PFSK-1 (cell line): ENCODE data around the gene CLEC4F.

Experiments used
- FOXP2 ChIP-seq: optimal IDR thresholded peaks from 2 replicates; pipeline ENCODE3; 2011; ENCODE audit warnings: borderline replicate concordance, control low read depth, inconsistent platforms; ENCODE audit not compliant: insufficient read depth; ENCODE audit errors: extremely low read length, extremely low read depth
- POLR2AphosphoS5 ChIP-seq: IDR thresholded peaks from 2 replicates; pipeline ENCODE4 v1.6.1; 2012; ENCODE audit warnings: low read depth, mild to moderate bottlenecking, control low read depth, low read length, moderate library complexity
- SIN3A ChIP-seq: IDR thresholded peaks from 2 replicates; pipeline ENCODE4 v1.6.1; 2012; ENCODE audit warnings: mild to moderate bottlenecking, low read length, moderate library complexity, borderline replicate concordance; ENCODE audit not compliant: insufficient read depth
- TAF1 ChIP-seq: IDR thresholded peaks from 2 replicates; pipeline ENCODE4 v1.6.1; 2012; ENCODE audit warnings: low read length, control low read depth, borderline replicate concordance; ENCODE audit not compliant: insufficient read depth
- TF ChIP-seq, protein P1 (sequence below), 2 experiments: IDR thresholded peaks; 2 replicates each; pipeline versions ENCODE4 v1.6.1 to v1.8.0; 2011 to 2012; ENCODE audit warnings: low read depth in 2 of 2, low read length in 2 of 2, control low read depth in 1 of 2, inconsistent platforms in 1 of 2, mild to moderate bottlenecking in 1 of 2, moderate library complexity in 1 of 2; ENCODE audit not compliant: insufficient read depth in 1 of 2

The CLEC4F gene

DNA sequence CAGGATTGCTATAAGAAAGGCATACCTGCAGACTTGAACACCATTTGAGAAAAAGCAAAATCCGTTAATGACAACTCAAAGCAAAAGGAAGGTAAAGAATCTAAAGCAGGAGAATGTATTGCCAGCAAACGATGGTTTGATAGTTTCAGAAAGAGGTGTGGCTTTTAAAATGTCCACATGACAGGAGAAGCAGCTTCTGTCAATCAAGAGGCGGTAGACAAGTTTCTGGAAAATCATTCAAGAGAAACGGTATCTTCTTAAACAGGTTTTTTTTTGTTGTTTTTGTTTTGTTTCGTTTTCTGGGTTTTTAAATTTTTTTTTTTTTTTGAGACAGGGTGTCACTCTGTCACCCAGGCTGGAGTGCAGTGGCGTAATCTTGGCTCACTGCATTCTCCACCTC is 13.8 kb downstream of the CLEC4F start:
- TF ChIP-seq TAF1 = no peak
- TF ChIP-seq, protein P1, sequence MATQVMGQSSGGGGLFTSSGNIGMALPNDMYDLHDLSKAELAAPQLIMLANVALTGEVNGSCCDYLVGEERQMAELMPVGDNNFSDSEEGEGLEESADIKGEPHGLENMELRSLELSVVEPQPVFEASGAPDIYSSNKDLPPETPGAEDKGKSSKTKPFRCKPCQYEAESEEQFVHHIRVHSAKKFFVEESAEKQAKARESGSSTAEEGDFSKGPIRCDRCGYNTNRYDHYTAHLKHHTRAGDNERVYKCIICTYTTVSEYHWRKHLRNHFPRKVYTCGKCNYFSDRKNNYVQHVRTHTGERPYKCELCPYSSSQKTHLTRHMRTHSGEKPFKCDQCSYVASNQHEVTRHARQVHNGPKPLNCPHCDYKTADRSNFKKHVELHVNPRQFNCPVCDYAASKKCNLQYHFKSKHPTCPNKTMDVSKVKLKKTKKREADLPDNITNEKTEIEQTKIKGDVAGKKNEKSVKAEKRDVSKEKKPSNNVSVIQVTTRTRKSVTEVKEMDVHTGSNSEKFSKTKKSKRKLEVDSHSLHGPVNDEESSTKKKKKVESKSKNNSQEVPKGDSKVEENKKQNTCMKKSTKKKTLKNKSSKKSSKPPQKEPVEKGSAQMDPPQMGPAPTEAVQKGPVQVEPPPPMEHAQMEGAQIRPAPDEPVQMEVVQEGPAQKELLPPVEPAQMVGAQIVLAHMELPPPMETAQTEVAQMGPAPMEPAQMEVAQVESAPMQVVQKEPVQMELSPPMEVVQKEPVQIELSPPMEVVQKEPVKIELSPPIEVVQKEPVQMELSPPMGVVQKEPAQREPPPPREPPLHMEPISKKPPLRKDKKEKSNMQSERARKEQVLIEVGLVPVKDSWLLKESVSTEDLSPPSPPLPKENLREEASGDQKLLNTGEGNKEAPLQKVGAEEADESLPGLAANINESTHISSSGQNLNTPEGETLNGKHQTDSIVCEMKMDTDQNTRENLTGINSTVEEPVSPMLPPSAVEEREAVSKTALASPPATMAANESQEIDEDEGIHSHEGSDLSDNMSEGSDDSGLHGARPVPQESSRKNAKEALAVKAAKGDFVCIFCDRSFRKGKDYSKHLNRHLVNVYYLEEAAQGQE (IDR thresholded peaks at IDR 0.05; ENCODE audit: insufficient read depth in 1 of 2, low read depth in 2 of 2, low read length in 2 of 2) = no peak
- no peak for TF ChIP-seq POLR2AphosphoS5
- TF ChIP-seq SIN3A = no peak
- no peak for TF ChIP-seq FOXP2

DNA sequence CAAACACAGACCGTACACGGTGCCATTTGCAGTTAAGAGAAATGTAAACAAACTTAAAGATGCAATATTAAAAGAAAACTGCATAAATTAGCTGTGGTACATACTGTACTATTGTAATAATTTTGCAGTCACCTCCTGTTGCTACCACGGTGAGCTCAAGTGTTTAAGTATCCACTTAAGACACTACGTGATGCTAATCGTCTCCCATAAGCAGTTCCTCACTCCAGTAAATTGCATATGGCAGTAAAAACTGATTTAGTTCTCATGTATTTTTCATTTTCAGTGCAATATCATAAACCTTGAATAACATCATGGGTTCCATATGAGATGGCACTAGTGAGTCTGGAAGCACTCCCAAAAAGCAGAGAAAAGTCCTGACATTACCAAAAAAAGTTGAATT is 14.4 kb downstream of the CLEC4F start:
- TF ChIP-seq, protein P1 (IDR thresholded peaks at IDR 0.05; ENCODE audit: insufficient read depth in 1 of 2, low read depth in 2 of 2, low read length in 2 of 2) = no peak
- TF ChIP-seq SIN3A (no peak), TAF1 (no peak), FOXP2 (no peak), POLR2AphosphoS5 (no peak)

DNA sequence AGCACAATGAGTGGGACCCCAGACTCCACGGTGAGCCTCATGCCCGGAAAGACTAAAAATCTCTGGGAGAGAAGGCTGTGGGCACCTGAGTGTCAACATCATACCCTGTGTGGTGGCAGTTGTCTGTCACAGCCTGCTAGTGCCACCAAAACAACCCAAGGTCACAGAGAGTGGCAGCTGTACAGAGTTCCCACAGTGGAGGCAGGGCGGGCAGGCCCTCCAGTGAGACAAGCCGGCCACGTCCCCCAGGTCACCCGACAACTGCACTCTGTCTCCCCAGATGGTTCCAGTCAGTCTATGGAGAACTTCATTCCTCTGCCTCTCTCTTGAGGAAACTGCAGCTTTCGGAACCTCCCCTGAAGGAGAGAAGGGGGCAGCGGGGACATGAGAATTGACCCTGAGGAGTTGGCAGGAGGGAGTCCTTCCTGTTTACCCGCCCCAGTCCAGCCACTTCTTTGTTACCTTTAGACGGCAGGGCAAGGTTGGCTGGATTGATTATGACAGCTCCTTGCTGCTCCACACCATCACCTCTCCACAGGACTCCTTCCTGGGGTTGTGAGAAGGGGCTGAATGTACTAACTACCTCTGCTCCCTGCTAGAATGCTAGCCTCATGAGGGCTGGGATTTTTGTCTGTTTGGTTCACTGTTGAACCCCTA is 18.7 kb downstream of the CLEC4F start:
- TF ChIP-seq SIN3A (no peak), FOXP2 (no peak), TAF1 (no peak)
- TF ChIP-seq, protein P1 (IDR thresholded peaks at IDR 0.05; ENCODE audit: insufficient read depth in 1 of 2, low read depth in 2 of 2, low read length in 2 of 2) = no peak

DNA sequence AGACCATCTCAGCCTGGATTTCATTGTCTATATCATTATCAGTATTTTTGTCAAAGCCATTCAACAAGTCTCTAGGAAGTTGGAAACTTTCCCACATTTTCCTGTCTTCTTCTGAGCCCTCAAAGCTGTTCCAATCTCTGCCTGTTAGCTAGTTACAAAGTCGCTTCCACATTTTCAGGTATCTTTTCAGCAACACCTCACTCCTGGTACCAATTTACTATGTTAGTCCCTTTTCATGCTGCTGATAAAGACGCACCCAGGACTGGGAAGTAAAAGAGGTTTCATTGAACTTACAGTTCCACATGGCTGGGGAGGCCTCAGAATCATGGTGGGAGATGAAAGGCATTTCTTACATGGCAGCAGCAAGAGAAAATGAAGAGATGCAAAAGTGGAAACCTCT is 20.7 kb downstream of the CLEC4F start:
- TF ChIP-seq, protein P1 (IDR thresholded peaks at IDR 0.05; ENCODE audit: insufficient read depth in 1 of 2, low read depth in 2 of 2, low read length in 2 of 2) = no peak
- TF ChIP-seq TAF1 (no peak), SIN3A (no peak), FOXP2 (no peak), POLR2AphosphoS5 (no peak)

DNA sequence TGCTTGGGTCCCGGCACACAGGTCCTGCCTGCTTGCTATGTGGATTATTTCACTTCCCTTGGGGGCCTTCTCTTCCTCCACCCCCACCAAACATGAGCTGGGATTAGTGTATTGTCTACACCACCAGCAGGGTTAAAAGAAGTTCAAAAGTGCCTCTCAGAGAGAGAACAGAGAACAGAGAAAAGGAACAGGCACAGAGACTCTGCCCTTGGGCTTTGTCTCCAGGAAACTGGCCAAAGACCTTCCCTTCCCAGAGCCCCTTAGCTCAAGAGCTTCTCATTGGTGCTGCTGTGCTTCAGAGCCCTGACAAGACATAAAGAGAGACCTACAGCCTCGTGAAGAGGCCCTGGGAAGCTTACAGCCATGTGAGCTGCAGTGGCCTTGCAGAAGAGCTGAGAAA is 22.9 kb downstream of the CLEC4F start:
- TF ChIP-seq FOXP2 (no peak), POLR2AphosphoS5 (no peak), SIN3A (no peak), TAF1 (no peak)
- TF ChIP-seq, protein P1 (IDR thresholded peaks at IDR 0.05; ENCODE audit: insufficient read depth in 1 of 2, low read depth in 2 of 2, low read length in 2 of 2) = no peak
